ENCODE data around the gene PRIMA1.

The PRIMA1 gene

GRCh38 chr14:93751946-93752655 is 36.2 kb downstream of the PRIMA1 start:
- DNase-seq = no peak

- no peak for DNase-seq
These were observed 39.2 kb downstream of the PRIMA1 start for GRCh38 chr14:93749076-93749420.

GRCh38 chr14:93748208-93749075 is 39.8 kb downstream of the PRIMA1 start:
- no peak for DNase-seq

GRCh38 chr14:93747560-93747959 is 40.7 kb downstream of the PRIMA1 start:
- DNase-seq = no peak

- DNase-seq = no peak
These were observed 41.2 kb downstream of the PRIMA1 start for GRCh38 chr14:93747102-93747501.

GRCh38 chr14:93745603-93746273 is 42.5 kb downstream of the PRIMA1 start:
- DNase-seq = no peak

- DNase-seq = no peak
These were observed 43.4 kb downstream of the PRIMA1 start for GRCh38 chr14:93744876-93745275.

GRCh38 chr14:93744176-93744575 is 44.1 kb downstream of the PRIMA1 start:
- DNase-seq = no peak

- no peak for DNase-seq
These were observed 44.8 kb downstream of the PRIMA1 start for GRCh38 chr14:93743270-93744060.

- DNase-seq = no peak
These were observed 45.5 kb downstream of the PRIMA1 start for GRCh38 chr14:93742761-93743160.

- no peak for DNase-seq
These were observed 46.6 kb downstream of the PRIMA1 start for GRCh38 chr14:93741556-93742230.

- DNase-seq = no peak
These were observed 50.7 kb downstream of the PRIMA1 start for GRCh38 chr14:93737634-93738033.

GRCh38 chr14:93736378-93737014 is 51.8 kb downstream of the PRIMA1 start:
- DNase-seq = no peak

- DNase-seq = no peak
These were observed 53.1 kb downstream of the PRIMA1 start for GRCh38 chr14:93735206-93735605.

- no peak for DNase-seq
These were observed 54.0 kb downstream of the PRIMA1 start for GRCh38 chr14:93734086-93734822.

GRCh38 chr14:93733631-93734030 is 54.7 kb downstream of the PRIMA1 start:
- no peak for DNase-seq

GRCh38 chr14:93733231-93733630 is 55.1 kb downstream of the PRIMA1 start:
- no peak for DNase-seq

- DNase-seq = no peak
These were observed 55.8 kb downstream of the PRIMA1 start for GRCh38 chr14:93732524-93732923.

- DNase-seq = no peak
These were observed 56.5 kb downstream of the PRIMA1 start for GRCh38 chr14:93731753-93732152.

GRCh38 chr14:93729993-93730392 is 58.3 kb downstream of the PRIMA1 start:
- no peak for DNase-seq

- no peak for DNase-seq
These were observed 59.7 kb downstream of the PRIMA1 start for GRCh38 chr14:93728651-93729016.

Data from NCI-H2107 (cell line).